ENCODE data around the gene THOC5. TPM values are rescaled to one million over a fixed set of nuclear protein-coding genes. Genes with fewer than 3 reads are reported as not detected.
"Not testable (repeated sequence)": the region's sequence is repeated elsewhere in the genome, so short reads cannot be mapped to it uniquely, and the experiment has no call there.

The THOC5 gene
- polyA plus RNA-seq, 3 donors = 14.2 to 30.9 (median 23.5) TPM

DNA sequence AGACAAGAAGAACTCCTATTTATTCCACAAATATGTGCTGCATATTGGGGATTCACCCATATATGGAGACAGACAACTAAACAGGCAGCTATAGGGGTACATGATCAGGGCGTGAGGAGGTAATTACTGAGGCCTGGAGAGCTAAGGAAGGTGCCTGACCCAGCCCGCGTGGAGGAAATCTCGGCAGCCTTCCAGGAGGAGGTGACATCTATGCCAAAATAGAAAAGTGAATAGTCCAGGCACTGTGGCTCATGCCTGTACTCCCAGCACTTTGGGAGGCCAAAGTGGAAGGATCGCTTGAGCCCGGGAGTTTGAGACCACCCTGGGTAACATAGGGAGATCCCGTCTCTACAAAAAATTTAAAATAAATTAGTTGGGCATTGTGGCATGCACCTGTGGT is 13.8 kb upstream of the THOC5 start:
- H3K27ac ChIP-seq (ENCODE audit: low read depth, low read length) = no peak overlapping the region
- WGBS, 3 donors = 84 to 95% (median 87%) methylated on average over 7 of the region's 7 CpGs

DNA sequence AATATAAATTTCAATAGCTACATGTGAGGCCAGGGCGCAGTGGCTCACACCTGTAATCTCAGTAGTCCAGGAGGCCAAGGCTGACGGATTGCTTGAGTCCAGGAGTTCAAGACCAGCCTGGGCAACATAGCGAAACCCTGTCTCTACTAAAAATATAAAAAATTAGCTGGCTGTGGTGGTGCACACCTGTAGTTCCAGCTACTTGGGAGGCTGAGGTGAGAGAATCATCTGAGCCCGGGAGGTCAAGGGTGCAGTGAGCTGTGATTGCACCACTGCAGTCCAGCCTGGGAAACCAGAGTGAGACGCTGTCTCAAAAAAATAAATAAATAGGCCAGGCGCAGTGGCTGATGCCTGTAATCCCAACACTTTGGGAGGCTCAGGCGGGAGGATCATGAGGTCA is 13.0 kb upstream of the THOC5 start:
- WGBS, 3 donors = 98 to 100% (median 99%) methylated on average over 7 of the region's 7 CpGs
- not testable (repeated sequence) for H3K27ac ChIP-seq (ENCODE audit: low read depth, low read length)

DNA sequence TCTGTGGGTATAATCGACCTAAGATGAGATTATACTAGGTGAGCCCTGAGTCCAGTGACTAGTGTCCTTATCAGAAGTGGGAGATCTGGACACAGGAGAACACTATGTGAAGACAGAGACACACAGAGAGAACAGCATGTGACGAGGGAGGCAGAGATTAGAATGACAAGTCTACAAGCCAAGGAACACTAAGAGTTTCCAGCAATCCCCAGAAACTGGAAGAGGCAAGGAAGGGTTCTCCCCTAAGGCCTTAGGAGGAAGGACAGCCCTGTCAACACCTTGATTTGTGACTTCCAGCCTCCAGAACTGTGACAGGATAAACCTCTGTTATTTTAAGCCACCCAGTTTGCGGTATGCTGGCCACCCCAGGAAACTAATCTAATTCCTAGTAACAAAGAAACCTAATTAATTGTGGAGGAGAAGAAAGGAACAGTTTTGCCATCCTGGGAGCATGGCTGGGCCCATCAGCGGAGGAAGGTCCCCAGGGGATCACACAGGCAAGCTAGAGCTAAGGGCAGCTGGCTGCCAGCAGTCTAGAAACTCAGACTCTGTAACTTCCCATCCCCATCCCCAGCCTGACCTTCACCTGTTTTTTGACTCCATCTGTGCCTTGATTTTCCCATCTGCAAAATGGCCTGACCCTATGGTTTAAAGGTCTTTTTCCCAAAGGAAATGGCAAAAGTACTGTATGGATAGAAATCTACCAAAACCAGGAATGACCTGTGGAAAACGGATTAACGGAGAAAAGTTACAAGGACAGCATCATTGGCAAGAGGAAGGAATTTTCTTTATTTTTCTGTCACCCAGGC is 10.3 kb upstream of the THOC5 start:
- 79 to 88% (median 88%) methylated on average over 6 of the region's 6 CpGs for WGBS, 3 donors
- no peak overlapping the region for H3K27ac ChIP-seq (ENCODE audit: low read depth, low read length)

DNA sequence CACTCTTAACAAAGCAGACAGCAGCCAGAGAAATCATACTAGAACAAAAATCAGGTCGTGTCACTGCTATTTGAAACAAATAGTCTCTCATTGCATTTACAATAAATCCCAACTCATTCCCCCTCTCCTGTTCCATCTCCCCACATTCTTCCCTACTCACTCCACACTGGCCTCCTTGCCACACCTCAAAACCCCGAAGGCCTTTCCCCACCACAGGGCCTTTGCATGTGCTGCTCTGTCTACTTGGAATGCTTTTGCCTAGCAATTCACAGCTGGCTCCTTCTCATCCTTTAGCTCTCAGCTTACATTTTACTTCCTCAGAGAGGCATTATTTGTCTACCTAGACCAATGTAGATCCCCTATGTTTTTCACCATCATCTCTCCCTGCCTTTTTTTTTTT is 6.3 kb upstream of the THOC5 start:
- WGBS, 3 donors = 95 to 98% (median 98%) methylated on average over 2 of the region's 2 CpGs
- no peak overlapping the region for H3K27ac ChIP-seq (ENCODE audit: low read depth, low read length)

DNA sequence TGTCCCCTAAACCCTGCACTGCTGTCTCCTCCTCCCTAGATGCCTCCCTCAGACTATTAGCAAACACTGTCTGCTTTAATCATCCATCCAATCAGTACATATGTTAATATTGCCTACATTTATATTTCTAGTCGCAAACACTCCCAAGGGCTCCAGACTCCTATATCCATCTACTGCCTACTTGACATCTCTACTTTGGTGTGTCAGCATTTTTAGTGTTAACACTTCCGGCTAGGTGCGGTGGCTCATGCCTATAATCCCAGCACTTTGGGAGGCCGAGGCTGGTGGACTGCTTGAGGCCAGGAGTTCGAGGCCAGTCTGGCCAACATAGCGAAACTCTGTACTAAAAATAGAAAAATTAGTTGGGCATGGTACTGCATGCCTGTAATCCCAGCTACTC is 5.5 kb upstream of the THOC5 start:
- 92 to 98% (median 95%) methylated on average over 6 of the region's 6 CpGs for WGBS, 3 donors

DNA sequence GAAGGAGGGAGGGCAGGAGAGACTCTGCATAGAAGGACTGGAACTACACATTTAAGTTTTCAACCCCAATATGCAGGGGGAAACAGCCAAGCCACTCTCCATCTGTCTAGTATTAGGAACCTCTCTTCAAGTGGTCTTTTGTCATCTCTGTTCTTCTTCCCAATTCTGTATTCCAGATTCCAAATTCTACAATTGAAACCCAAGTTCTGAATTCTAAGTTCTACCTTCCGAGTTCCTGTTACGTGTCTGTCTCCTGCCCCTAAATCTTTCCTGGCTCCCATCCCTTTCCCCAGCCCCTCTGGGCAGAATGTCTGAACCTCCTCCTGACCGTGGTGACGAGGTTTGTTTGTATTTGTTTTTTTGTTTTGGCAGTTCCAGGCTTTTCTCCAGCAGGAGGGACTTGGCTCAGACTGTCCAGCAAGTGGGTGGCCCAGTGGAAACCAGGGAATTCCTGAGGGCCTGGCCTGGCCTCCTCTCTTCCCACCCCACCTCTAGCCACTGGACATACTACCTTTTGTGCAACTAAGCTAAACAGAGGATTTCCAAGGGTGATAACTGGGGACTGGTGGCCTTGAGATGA is 1.6 kb upstream of the THOC5 start:
- no peak overlapping the region for H3K27ac ChIP-seq (ENCODE audit: low read depth, low read length)

More for the DNA sequence above, 5.5 kb upstream of the THOC5 start:
- H3K27ac ChIP-seq (ENCODE audit: low read depth, low read length) = no peak overlapping the region

DNA sequence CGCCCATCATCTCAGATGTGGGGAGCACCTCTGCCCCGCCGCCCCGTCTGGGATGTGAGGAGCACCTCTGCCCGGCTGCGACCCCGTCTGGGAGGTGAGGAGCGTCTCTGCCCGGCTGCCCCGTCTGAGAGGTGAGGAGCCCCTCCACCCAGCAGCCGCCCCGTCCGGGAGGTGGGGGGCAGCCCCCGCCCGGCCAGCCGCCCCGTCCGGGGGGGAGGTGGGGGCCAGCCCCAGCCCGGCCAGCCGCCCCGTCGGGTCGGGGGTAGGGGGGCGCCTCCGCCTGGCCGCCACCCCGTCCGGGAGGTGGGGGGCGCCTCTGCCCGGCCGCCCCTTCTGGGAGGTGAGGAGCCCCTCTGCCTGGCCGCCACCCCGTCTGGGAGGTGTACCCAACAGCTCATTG is 1.2 kb downstream of the THOC5 start:
- H3K27ac ChIP-seq (ENCODE audit: low read depth, low read length) = not testable (repeated sequence)

More for the DNA sequence above, 1.6 kb upstream of the THOC5 start:
- 56 to 75% (median 60%) methylated on average over 4 of the region's 4 CpGs for WGBS, 3 donors

DNA sequence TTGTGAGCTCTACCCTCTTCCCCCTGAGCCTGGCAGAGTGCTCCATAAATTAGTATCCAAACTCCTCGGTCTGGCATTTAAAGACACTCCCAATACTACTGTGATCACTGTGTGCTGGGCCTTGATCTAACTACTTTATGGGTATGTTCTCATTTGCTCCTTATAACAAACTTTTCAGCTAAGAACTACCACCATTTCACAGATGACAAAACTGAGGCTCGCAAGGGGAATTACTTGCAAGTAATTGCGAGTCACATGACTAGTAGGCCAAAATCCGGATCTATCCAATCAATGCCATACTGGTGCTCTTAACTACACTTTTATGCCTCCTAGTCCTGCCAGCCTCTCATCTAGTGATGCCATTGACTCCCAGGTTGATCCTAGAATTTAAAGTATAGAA is 3.6 kb downstream of the THOC5 start:
- 87 to 96% (median 88%) methylated on average over 4 of the region's 4 CpGs for WGBS, 3 donors
- H3K27ac ChIP-seq (ENCODE audit: low read depth, low read length) = no peak overlapping the region

More for the DNA sequence above, 1.2 kb downstream of the THOC5 start:
- 87 to 95% (median 92%) methylated on average over 19 to 33 of the region's 33 CpGs for WGBS, 3 donors

DNA sequence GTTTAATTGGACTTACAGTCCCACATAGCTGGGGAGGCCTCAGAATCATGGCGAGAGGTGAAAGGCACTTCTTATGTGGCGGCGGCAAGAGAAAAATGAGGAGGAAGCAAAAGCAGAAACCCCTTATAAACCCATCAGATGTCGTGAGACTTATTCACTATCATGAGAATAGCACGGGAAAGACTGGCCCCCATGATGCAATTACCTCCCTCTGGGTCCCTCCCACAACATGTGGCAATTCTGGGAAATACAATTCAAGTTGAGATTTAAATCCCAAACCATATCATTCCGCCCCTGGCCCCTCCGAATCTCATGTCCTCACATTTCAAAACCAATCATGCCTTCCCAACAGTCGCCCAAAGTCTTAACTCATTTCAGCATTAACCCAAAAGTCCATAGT is 8.5 kb downstream of the THOC5 start:
- not testable (repeated sequence) for H3K27ac ChIP-seq (ENCODE audit: low read depth, low read length)
- WGBS, 3 donors = 74 to 83% (median 80%) methylated on average over 8 of the region's 8 CpGs

DNA sequence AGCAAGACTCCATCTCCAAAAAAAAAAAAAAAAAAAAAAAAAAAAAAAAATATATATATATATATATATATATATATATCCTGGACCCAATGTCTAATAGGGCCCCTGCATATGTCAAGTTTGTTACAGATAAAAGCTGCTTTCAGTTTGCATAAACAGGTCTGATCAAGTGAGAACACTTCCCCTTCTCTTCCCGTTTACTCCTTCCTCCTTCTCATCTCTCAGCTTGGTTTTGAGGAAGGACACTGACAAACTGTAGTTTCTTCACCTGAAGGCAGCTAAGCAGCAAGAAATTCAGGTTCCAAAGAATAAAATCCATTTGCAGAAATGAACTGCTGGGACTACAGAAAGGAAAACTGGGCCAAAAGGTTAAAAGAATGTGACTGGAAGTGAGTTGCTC is 11.7 kb downstream of the THOC5 start:
- 49 to 82% (median 64%) methylated on average over 1 of the region's 1 CpG for WGBS, 3 donors
- no peak overlapping the region for H3K27ac ChIP-seq (ENCODE audit: low read depth, low read length)

DNA sequence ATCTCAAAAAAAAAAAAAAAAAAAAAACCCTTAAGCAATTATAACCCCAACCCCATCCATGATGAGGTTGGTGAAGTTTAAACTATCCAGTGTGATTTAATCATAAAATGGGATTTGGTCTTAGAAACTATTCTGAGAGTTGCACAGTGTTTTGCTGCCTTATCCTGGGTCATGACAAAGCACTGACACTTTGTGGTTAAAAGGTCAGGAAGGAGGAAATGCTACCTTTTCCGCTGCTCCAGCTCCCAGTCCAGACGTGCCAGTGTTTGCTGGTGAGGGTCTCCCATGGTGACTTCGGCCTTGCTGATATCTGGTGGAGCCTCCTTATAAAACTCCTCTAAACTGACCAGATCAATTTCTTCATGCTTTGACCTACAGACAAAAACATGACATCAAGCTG is 14.5 kb downstream of the THOC5 start:
- H3K27ac ChIP-seq (ENCODE audit: low read depth, low read length) = no peak overlapping the region
- 55 to 85% (median 62%) methylated on average over 3 of the region's 3 CpGs for WGBS, 3 donors

DNA sequence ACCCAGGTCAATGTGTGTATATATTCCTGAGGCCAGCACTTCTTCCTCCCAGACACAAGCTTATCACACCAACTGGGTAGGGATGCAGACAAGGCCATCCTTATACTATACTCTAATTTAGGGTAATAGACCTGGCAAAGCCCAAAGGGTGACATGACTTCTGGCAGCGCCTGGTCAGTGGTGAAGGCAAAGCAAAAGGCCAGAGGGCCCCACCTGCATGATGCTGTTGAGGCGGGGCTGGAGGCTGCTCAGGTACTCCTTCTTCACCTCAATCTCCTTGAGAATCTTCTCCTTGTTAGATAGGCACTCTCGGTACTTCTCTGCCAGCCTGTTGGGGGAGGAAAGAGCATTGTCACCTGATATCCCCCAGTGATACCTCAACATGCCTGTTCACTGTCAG is 17.1 kb downstream of the THOC5 start:
- H3K27ac ChIP-seq (ENCODE audit: low read depth, low read length) = no peak overlapping the region
- WGBS, 3 donors = 92 to 99% (median 96%) methylated on average over 3 of the region's 3 CpGs

DNA sequence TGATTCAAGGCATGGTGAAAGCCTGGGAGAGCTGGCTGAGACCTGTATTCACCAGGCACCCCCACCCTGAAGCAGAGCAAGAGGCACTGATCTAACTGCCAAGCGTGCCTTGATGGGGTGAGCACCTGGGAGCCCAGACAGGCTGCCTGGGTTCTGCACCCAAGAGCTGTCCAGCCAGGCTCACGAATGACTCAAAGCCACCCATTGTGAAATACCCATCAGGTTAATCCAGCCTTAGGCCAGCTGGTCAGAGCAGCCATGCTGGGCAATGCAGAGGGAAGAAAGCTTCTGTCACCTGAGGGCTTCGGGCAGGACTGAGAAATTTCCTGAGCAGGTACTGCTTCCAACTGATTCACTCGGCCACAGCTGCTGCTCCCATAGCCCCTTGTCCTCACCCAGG is 22.1 kb downstream of the THOC5 start:
- H3K27ac ChIP-seq (ENCODE audit: low read depth, low read length) = no peak overlapping the region
- 90 to 95% (median 91%) methylated on average over 4 of the region's 4 CpGs for WGBS, 3 donors

DNA sequence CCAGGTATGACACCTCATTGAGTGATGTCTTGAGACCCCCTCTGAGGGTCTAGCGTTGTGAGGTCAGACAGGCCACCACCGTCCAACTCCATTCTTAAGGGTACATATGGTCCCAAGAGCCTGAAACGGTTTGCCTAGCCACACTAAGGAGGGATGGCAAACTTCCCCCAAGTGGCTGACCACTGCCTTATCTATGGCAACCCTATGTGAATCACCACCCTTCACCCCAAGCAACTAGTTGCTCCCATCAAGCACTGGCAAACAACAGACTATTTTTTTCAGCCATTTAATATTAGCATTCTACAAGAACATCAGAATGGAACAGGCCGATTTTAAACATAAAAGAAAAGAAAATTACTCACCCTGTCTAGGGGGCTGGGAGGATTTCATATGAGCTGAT is 22.8 kb downstream of the THOC5 start:
- 89 to 94% (median 93%) methylated on average over 4 of the region's 4 CpGs for WGBS, 3 donors
- H3K27ac ChIP-seq (ENCODE audit: low read depth, low read length) = no peak overlapping the region

DNA sequence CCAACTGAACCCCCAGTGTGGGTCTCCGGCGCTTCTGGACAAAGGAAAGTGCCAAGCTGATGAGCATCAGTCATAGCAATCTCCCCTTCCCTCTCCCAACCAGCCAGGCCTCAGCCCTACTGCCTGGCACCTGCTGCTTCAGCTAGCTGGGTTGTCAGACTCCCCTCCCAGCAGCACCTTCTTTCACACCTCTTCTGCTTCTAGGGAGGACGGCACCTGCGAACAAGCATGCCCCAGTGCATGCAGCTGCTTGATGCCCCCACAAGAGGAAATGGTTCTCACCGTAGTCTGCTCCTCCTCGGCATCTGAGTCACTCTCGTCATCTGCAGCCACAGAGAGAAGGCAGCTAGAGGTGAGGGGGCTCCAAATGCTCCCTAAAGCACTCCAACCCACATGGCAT is 25.4 kb downstream of the THOC5 start:
- H3K27ac ChIP-seq (ENCODE audit: low read depth, low read length) = no peak overlapping the region
- 93 to 94% (median 93%) methylated on average over 7 of the region's 7 CpGs for WGBS, 3 donors

DNA sequence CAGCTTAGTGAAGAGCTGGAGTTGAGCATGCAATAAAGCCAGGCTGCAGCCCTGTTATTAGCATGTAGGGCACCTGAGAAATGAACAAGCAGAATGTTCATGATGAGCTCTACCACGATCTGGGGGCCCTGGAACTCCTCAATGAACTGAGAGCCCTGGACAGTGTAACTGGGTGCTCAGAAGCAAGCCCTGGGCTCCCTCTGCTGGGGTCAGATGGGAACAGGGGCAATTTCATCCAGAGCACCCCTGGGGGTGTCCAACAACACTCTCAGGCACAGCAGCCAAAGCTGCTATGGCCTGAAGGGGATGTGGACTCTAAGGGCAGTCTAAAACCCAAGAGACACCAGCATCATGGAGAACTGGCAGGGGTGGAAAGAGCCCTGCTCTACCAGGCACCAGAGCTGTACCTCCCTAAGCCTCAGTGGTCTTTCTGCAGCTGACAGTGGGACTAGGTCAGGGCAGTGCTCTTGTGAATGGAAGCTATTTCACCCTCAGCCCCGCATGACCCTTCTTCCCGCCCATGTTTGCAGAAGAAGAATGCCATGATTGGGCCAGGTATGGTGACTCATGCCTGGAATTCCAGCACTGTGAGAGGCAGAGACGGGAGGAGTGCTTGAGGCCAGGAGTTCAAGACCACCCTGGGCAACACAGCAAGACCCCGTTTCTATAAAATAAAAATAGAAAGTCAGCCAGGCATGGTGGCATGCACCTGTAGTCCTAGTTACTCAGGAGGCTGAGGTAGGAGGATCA is 28.9 kb downstream of the THOC5 start:
- 61 to 75% (median 71%) methylated on average over 5 of the region's 5 CpGs for WGBS, 3 donors
- no peak overlapping the region for H3K27ac ChIP-seq (ENCODE audit: low read depth, low read length)

DNA sequence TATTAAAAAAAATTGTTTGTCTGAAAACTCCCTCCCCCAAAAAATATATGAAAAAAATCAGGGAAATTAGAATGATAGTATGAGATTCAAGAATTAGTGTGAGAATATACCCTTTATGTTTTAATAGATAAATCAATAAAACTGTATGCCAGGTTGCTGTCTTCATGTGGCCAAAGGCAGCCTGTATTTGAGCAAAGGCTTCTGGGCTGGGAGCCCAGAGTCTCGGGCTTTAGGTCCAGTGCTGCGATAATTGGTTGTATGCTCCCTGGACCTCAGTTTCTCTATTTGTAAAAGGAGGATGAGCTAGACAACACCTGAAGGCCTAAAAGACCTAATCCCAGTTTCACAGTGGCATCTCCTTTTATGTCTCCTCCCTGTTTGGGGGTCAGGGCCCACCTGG is 29.8 kb downstream of the THOC5 start:
- no peak overlapping the region for H3K27ac ChIP-seq (ENCODE audit: low read depth, low read length)
- 71 to 90% (median 88%) methylated on average over 2 of the region's 2 CpGs for WGBS, 3 donors

DNA sequence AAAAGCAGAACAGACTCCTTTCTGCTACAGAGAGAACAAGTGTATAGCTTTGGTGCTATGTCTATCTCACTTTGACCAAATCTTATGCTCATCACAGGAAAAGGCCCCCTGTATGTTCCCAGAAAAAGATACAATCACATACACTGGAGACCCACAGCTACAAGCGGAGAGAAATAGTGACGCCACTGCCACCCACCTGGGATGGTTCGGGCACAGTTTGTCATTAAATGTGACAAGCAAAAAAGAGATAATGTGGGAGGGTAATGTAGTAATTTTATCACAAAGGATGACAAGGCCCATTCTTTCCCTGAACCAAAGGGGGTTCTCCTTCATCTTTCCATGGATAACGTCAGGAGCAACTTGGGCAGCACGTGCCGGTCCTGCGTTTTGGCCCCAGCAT is 32.0 kb downstream of the THOC5 start:
- H3K27ac ChIP-seq (ENCODE audit: low read depth, low read length) = no peak overlapping the region
- 95 to 99% (median 95%) methylated on average over 7 of the region's 7 CpGs for WGBS, 3 donors

DNA sequence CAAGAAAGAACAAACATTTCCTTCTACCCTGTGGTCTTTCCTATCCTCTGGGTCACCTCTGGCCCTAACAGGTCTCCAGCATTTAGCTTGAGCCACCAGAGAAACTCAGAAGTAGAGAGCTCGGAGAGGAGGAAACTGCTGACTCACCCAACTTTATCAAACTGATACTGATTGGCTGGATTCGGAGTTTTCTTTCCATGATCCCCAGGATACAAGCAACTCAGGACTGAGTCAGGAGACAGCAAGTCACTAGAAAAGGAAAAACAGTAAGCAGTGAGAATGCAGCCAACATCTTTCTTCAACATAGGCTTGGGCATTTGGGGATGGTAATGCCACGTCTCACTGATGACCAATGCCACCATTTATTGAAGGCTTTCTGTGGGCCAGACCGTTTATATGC is 32.7 kb downstream of the THOC5 start:
- H3K27ac ChIP-seq (ENCODE audit: low read depth, low read length) = no peak overlapping the region
- WGBS, 3 donors = 78 to 84% (median 79%) methylated on average over 4 of the region's 4 CpGs
